Thyroid gland (tissue), 4 donors: Measurements from ENCODE around the gene PSENEN.

Experiments
- CTCF ChIP-seq, 6 experiments: fragments of 200-600 bp in 3 of 6; fragments of 450-650 bp in 3 of 6; sonication (generic) in 3 of 6; IDR thresholded peaks; one replicate each; pipeline ENCODE4 v1.5.1; 2016 to 2019; ENCODE audit warnings: antibody characterized with exemption in 6 of 6, mild to moderate bottlenecking in 2 of 6, inconsistent platforms in 1 of 6, moderate library complexity in 1 of 6
- POLR2A ChIP-seq, 2 donors: fragments of 450-650 bp; IDR thresholded peaks; one replicate each; pipeline ENCODE4 v1.6.1; 2017; ENCODE audit warnings: antibody characterized with exemption in 2 of 2, mild to moderate bottlenecking in 2 of 2, moderate library complexity in 1 of 2

- no peak for TF ChIP-seq CTCF (IDR thresholded peaks at IDR 0.05)
- TF ChIP-seq POLR2A (IDR thresholded peaks at IDR 0.05), result no peak
Observed at GRCh38 chr19:35789195-35789977, 43.9 kb downstream of the PSENEN start.
